HepG2 (cell line): Measurements from ENCODE around the gene PNP. TPM values are rescaled to one million over a fixed set of nuclear protein-coding genes. Genes with fewer than 3 reads are reported as not detected.

Source experiments
- CENPX ChIP-seq: sonication (generic); formaldehyde crosslinking; IDR thresholded peaks from 2 replicates; pipeline ENCODE4 v1.9.0; 2021; ENCODE audit warnings: mild to moderate bottlenecking, missing genetic modification reagents, moderate library complexity
- GLI4 ChIP-seq: sonication (generic); formaldehyde crosslinking; IDR thresholded peaks from 2 replicates; pipeline ENCODE4 v1.5.1; 2020; ENCODE audit warnings: missing genetic modification reagents, mild to moderate bottlenecking, moderate library complexity, borderline replicate concordance
- HNRNPK ChIP-seq: fragments of 200-400 bp; formaldehyde crosslinking; IDR thresholded peaks from 2 replicates; pipeline ENCODE4 v1.6.1; 2018; ENCODE audit warnings: low read length, low read depth, moderate library complexity, mild to moderate bottlenecking; ENCODE audit not compliant: poor library complexity, severe bottlenecking
- ISL2 ChIP-seq: sonication (generic); formaldehyde crosslinking; IDR thresholded peaks from 2 replicates; pipeline ENCODE4 v1.5.0; 2020; ENCODE audit warnings: missing genetic modification reagents
- JUN ChIP-seq: sonication (generic); formaldehyde crosslinking; IDR thresholded peaks from 2 replicates; pipeline ENCODE4 v1.4.0; 2020; ENCODE audit warnings: mild to moderate bottlenecking, missing genetic modification reagents
- KLF16 ChIP-seq, 2 experiments: sonication (generic) in 1 of 2; formaldehyde crosslinking in 1 of 2; IDR thresholded peaks; 2 replicates each; pipeline versions ENCODE4 v1.6.1 to v1.8.0; 2016 to 2023; ENCODE audit warnings: missing genetic modification reagents in 2 of 2, missing compliant biosample characterization in 1 of 2
- KLF9 ChIP-seq: IDR thresholded peaks from 2 replicates; pipeline ENCODE4 v1.6.1; 2016; ENCODE audit warnings: low read depth
- KMT2B ChIP-seq: IDR thresholded peaks from 2 replicates; pipeline ENCODE4 v1.6.1; 2016; ENCODE audit warnings: missing genetic modification reagents, missing compliant biosample characterization
- MED13 ChIP-seq: sonication (generic); formaldehyde crosslinking; IDR thresholded peaks from 2 replicates; pipeline ENCODE4 v1.5.0; 2020; ENCODE audit warnings: missing genetic modification reagents
- NR2F1 ChIP-seq, 2 experiments: fragments of 450-650 bp in 1 of 2; formaldehyde crosslinking in 1 of 2; IDR thresholded peaks; 2 replicates each; pipeline versions ENCODE4 v1.5.0 to v1.6.1; 2016 to 2020; ENCODE audit warnings: mild to moderate bottlenecking in 1 of 2, missing compliant biosample characterization in 1 of 2, missing genetic modification reagents in 1 of 2, moderate library complexity in 1 of 2
- PLRG1 ChIP-seq: fragments of 450-650 bp; conservative IDR thresholded peaks from 2 replicates; pipeline ENCODE4 v1.6.1; 2016
- POGZ ChIP-seq: sonication (generic); formaldehyde crosslinking; IDR thresholded peaks from 2 replicates; pipeline ENCODE4 v1.4.0; 2020; ENCODE audit warnings: mild to moderate bottlenecking, missing genetic modification reagents
- RAD51 ChIP-seq: fragments of 450-650 bp; IDR thresholded peaks from 2 replicates; pipeline ENCODE4 v1.6.1; 2016; ENCODE audit warnings: borderline replicate concordance
- RCOR2 ChIP-seq: IDR thresholded peaks from 2 replicates; pipeline ENCODE4 v1.6.1; 2016; ENCODE audit warnings: missing biosample characterization, missing genetic modification reagents
- RFX1 ChIP-seq: fragments of 450-650 bp; IDR thresholded peaks from 2 replicates; pipeline ENCODE4 v1.6.1; 2017
- SETDB1 ChIP-seq: sonication (generic); formaldehyde crosslinking; IDR thresholded peaks from 2 replicates; pipeline ENCODE4 v1.5.1; 2020; ENCODE audit warnings: missing genetic modification reagents, mild to moderate bottlenecking, borderline replicate concordance
- SMYD3 ChIP-seq: sonication (generic); formaldehyde crosslinking; IDR thresholded peaks from 2 replicates; pipeline ENCODE4 v1.8.1; 2023; ENCODE audit warnings: mild to moderate bottlenecking, missing genetic modification reagents
- SRSF9 ChIP-seq: fragments of 200-400 bp; formaldehyde crosslinking; IDR thresholded peaks from 2 replicates; pipeline ENCODE4 v1.6.1; 2018; ENCODE audit warnings: borderline replicate concordance, mild to moderate bottlenecking, low read depth, low read length; ENCODE audit not compliant: insufficient read depth, poor library complexity, severe bottlenecking
- ZNF44 ChIP-seq: sonication (generic); formaldehyde crosslinking; IDR thresholded peaks from 2 replicates; pipeline ENCODE4 v1.5.1; 2020; ENCODE audit warnings: mild to moderate bottlenecking, missing genetic modification reagents
- ZNF558 ChIP-seq: sonication (generic); formaldehyde crosslinking; IDR thresholded peaks from 2 replicates; pipeline ENCODE4 v1.9.0; 2022; ENCODE audit warnings: mild to moderate bottlenecking, missing genetic modification reagents, borderline replicate concordance
- ZNF7 ChIP-seq: IDR thresholded peaks from 2 replicates; pipeline ENCODE4 v1.6.1; 2016; ENCODE audit warnings: missing biosample characterization, missing genetic modification reagents
- ZNF724P ChIP-seq: sonication (generic); formaldehyde crosslinking; IDR thresholded peaks from 2 replicates; pipeline ENCODE4 v1.8.0; 2022; ENCODE audit warnings: missing genetic modification reagents, borderline replicate concordance
- polyA plus RNA-seq, 8 experiments: library from polyadenylated mRNA; depleted of rRNA in 3 of 8; stranded (reverse) in 7 of 8; unstranded in 1 of 8; fragments of >200 nt; fragmentation: Illumina TruSeq in 4 of 8; extraction: Trizol in 4 of 8; gene quantifications; 2 replicates each; pipeline versions ENCODE4 v1.2.1 to v1.2.3, GENCODE V29; 2011 to 2016; ENCODE audit warnings: low read depth in 4 of 8, missing spikeins in 1 of 8, mixed read lengths in 1 of 8; ENCODE audit not compliant: insufficient read depth in 1 of 8
- total RNA-seq, 5 experiments: library from RNA; depleted of rRNA; stranded (reverse); fragments of >200 nt; fragmentation: Illumina TruSeq; extraction: Trizol; gene quantifications; 2 replicates each; pipeline ENCODE4 v1.2.3, GENCODE V29; 2016; ENCODE audit warnings: low read depth in 1 of 5
- TF ChIP-seq, protein P1 (sequence below): sonication (generic); formaldehyde crosslinking; IDR thresholded peaks from 2 replicates; pipeline ENCODE4 v1.4.0; 2020; ENCODE audit warnings: mild to moderate bottlenecking, missing genetic modification reagents
- TF ChIP-seq, protein P2 (sequence below): sonication (generic); formaldehyde crosslinking; IDR thresholded peaks from 2 replicates; pipeline ENCODE4 v1.5.0; 2020; ENCODE audit warnings: missing genetic modification reagents
- TF ChIP-seq, protein P3 (sequence below): sonication (generic); formaldehyde crosslinking; IDR thresholded peaks from 2 replicates; pipeline ENCODE4 v1.5.0; 2020; ENCODE audit warnings: mild to moderate bottlenecking, missing genetic modification reagents
- TF ChIP-seq, protein P4 (sequence below): sonication (generic); formaldehyde crosslinking; IDR thresholded peaks from 2 replicates; pipeline ENCODE4 v1.4.0; 2020; ENCODE audit warnings: missing genetic modification reagents

Gene PNP
- total and polyA plus RNA-seq, 2 of the 13 experiments (the other 11 are each of a cell fraction or from before 2014, with no cell fraction given) = 45.4 to 74.8 TPM

DNA sequence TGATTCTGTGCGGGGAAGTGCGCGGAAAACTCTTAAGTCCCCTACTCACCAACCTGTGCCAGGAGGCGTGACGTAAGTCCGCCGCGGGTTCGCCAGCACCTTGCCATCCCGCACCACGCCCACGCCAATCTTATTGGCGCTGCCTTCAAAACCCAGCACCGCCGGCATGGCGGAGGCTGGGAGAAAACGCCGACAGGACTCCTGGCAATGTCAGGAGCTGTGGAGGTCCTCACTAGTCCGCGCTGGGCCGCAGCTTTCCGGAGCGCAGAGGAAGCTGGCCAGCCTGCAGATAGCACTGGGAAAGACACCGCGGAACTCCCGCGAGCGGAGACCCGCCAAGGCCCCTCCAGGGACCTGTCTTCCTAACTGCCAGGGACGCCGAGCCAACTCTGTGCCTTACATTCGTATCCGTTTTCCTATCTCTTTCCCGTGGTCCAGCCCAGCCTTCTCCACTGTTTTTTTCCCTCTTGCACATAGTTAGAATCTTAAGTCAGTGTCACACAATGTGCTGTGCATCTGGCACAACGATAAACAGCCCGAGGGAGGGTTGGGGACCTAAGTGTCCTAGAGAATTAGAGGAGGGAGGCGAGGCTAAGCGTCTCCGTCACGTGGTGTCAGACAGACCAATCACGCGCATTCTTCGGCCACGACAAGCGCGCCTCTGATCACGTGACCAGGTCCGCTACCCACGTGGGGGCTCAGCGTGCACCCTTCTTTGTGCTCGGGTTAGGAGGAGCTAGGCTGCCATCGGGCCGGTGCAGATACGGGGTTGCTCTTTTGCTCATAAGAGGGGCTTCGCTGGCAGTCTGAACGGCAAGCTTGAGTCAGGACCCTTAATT lies 14.5 kb upstream of the PNP start, which contains the start of the genes APEX1 and OSGEP (continued):
- TF ChIP-seq SETDB1 (no peak), RAD51 (peak; percentile 100), JUN (CRISPR knock-in tag) (no peak; the same call in 1 of the 2 replicates), ZNF7 (CRISPR knock-in tag) (no peak), SRSF9 (no peak), ISL2 (no peak), RFX1 (no peak), ZNF44 (CRISPR knock-in tag) (0 out of 2 replicates have a peak, but pooled peaks have one; percentile 80), ZNF724P (peak; percentile 24), KMT2B (CRISPR knock-in tag) (peak; percentile 67), HNRNPK (no peak), CENPX (CRISPR knock-in tag) (no peak), SMYD3 (CRISPR knock-in tag) (peak; percentile 95), ZNF558 (CRISPR knock-in tag) (0 out of 2 replicates have a peak, but pooled peaks have one; percentile 65), POGZ (CRISPR knock-in tag) (peak; percentile 89), PLRG1 (no peak), MED13 (CRISPR knock-in tag) (no peak), RCOR2 (CRISPR knock-in tag) (peak; percentile 30; the same call in 1 of the 2 replicates), KLF16 (CRISPR knock-in tag; IDR thresholded peaks at IDR 0.05) (peak; percentile 34 to 60; a peak in 3 of 4 replicates), NR2F1 (CRISPR knock-in tag; IDR thresholded peaks at IDR 0.05) (no peak), GLI4 (peak; percentile 13; the same call in 1 of the 2 replicates), KLF9 (CRISPR knock-in tag) (peak; percentile 64)
- TF ChIP-seq, protein P1, sequence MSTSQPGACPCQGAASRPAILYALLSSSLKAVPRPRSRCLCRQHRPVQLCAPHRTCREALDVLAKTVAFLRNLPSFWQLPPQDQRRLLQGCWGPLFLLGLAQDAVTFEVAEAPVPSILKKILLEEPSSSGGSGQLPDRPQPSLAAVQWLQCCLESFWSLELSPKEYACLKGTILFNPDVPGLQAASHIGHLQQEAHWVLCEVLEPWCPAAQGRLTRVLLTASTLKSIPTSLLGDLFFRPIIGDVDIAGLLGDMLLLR = peak; percentile 53; the same call in 1 of the 2 replicates
- TF ChIP-seq, protein P2, sequence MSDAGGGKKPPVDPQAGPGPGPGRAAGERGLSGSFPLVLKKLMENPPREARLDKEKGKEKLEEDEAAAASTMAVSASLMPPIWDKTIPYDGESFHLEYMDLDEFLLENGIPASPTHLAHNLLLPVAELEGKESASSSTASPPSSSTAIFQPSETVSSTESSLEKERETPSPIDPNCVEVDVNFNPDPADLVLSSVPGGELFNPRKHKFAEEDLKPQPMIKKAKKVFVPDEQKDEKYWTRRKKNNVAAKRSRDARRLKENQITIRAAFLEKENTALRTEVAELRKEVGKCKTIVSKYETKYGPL (CRISPR knock-in tag) = peak; percentile 34; the same call in 1 of the 2 replicates
- TF ChIP-seq, protein P3, sequence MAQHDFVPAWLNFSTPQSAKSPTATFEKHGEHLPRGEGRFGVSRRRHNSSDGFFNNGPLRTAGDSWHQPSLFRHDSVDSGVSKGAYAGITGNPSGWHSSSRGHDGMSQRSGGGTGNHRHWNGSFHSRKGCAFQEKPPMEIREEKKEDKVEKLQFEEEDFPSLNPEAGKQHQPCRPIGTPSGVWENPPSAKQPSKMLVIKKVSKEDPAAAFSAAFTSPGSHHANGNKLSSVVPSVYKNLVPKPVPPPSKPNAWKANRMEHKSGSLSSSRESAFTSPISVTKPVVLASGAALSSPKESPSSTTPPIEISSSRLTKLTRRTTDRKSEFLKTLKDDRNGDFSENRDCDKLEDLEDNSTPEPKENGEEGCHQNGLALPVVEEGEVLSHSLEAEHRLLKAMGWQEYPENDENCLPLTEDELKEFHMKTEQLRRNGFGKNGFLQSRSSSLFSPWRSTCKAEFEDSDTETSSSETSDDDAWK (CRISPR knock-in tag) = no peak
- TF ChIP-seq, protein P4, sequence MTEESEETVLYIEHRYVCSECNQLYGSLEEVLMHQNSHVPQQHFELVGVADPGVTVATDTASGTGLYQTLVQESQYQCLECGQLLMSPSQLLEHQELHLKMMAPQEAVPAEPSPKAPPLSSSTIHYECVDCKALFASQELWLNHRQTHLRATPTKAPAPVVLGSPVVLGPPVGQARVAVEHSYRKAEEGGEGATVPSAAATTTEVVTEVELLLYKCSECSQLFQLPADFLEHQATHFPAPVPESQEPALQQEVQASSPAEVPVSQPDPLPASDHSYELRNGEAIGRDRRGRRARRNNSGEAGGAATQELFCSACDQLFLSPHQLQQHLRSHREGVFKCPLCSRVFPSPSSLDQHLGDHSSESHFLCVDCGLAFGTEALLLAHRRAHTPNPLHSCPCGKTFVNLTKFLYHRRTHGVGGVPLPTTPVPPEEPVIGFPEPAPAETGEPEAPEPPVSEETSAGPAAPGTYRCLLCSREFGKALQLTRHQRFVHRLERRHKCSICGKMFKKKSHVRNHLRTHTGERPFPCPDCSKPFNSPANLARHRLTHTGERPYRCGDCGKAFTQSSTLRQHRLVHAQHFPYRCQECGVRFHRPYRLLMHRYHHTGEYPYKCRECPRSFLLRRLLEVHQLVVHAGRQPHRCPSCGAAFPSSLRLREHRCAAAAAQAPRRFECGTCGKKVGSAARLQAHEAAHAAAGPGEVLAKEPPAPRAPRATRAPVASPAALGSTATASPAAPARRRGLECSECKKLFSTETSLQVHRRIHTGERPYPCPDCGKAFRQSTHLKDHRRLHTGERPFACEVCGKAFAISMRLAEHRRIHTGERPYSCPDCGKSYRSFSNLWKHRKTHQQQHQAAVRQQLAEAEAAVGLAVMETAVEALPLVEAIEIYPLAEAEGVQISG (CRISPR knock-in tag) = peak; percentile 84
